MM.1S (cell line): ENCODE results near the gene TMEM60.

Experiments used
- CTCF ChIP-seq: fragments of 300-600 bp; sonication (generic); IDR thresholded peaks from 2 replicates; pipeline ENCODE4 v1.5.1; 2016; ENCODE audit warnings: antibody characterized with exemption, low read length, mixed read lengths
- EZH2 ChIP-seq: fragments of 300-600 bp; sonication (generic); optimal IDR thresholded peaks from 2 replicates; pipeline ENCODE3; 2017; ENCODE audit warnings: low read depth, mild to moderate bottlenecking, antibody characterized with exemption, low read length, mixed read lengths
- EZH2phosphoT487 ChIP-seq: fragments of 300-600 bp; sonication (generic); IDR thresholded peaks from 2 replicates; pipeline ENCODE4 v1.6.1; 2018; ENCODE audit warnings: antibody characterized with exemption, low read length

GRCh38 chr7:77796109-77796508, 2.1 kb downstream of the TMEM60 start:
- TF ChIP-seq CTCF (no peak), EZH2 (no peak), EZH2phosphoT487 (no peak)
